Measurements from ENCODE around the gene FHOD3.

DNA sequence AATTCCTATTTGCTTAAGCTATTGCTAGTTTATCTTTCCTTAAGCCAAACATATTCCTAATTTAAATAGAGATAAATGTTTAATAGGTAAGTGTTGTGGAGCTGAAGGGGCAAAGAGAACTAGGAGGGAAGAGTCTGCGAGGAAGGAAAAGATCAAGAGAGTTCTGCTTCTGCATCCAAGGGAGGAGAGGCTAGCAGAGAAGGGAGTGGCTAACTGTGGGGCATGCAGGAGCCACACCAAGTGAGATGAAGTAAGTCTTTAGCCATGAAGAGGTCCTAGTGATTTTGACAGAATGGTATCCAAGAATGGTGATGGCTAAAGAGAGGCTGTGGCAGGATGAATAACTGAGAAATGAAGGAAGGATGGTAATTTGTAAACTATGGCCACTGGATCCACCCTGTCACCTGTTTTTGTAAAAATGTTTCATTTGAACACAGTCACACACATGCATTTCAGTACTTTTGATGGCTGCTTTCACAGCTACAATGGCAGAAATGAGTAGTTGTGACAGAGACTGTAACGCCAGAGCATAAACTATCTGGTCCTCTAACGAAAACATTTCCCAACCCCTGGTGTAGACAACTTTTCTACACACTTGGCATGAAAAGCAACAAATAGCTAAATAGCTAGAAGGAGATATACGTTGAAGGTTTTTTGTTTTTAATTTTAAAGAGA lies 515.7 kb downstream of the FHOD3 start:
- TF ChIP-seq EZH2phosphoT487 (IDR thresholded peaks at IDR 0.05; ENCODE audit: borderline replicate concordance, low read length) (no peak), CTCF (conservative IDR thresholded peaks at IDR 0.05; ENCODE audit: low read depth, low read length) (no peak), EZH2 (IDR thresholded peaks at IDR 0.05; ENCODE audit: low read length, unreplicated experiment) (no peak)
